Measurements from ENCODE around the gene RYR1. TPM values are rescaled to one million over a fixed set of nuclear protein-coding genes. Genes with fewer than 3 reads are reported as not detected.
A peak's percentile ranks its signal among the peaks of the same experiment; 100 is the strongest.

RYR1 gene
- total RNA-seq, 2 donors from 2014 or later: 0.84 to 3.3 TPM

GRCh38 chr19:38385057-38385803 lies 48.3 kb upstream of the RYR1 start:
- Histone ChIP-seq H3K9ac (ENCODE audit: extremely low read depth, low read length, poor library complexity, severe bottlenecking) (no peak overlapping the region), H3K36me3 (ENCODE audit: control insufficient read depth, insufficient read depth, low read length) (peaks cover 32% of the 10 kb centered on the region), H3K9me3 (ENCODE audit: control insufficient read depth, low read length) (no peaks in the 10 kb centered on the region), H3K27me3 (ENCODE audit: control insufficient read depth, insufficient read depth, low read length, poor library complexity, severe bottlenecking) (no peaks in the 10 kb centered on the region), H3K4me3 (ENCODE audit: low read length) (no peak overlapping the region), H3K4me1 (ENCODE audit: control insufficient read depth, insufficient read depth, low read length) (peaks cover 2% of the 10 kb centered on the region), H3K27ac (ENCODE audit: low read depth, low read length) (no peak overlapping the region)
- H3K9me3 Mint-ChIP-seq: no peaks in the 10 kb centered on the region
- no peak for DNase-seq
- peaks cover 41% of the 10 kb centered on the region for H3K36me3 Mint-ChIP-seq (ENCODE audit: low read depth)
- peaks cover 33% of the 10 kb centered on the region for H3K27me3 Mint-ChIP-seq (ENCODE audit: insufficient read depth)
- H3K27ac Mint-ChIP-seq: no peak overlapping the region
- H3K4me3 Mint-ChIP-seq: no peak overlapping the region
- TF ChIP-seq, protein P1, sequence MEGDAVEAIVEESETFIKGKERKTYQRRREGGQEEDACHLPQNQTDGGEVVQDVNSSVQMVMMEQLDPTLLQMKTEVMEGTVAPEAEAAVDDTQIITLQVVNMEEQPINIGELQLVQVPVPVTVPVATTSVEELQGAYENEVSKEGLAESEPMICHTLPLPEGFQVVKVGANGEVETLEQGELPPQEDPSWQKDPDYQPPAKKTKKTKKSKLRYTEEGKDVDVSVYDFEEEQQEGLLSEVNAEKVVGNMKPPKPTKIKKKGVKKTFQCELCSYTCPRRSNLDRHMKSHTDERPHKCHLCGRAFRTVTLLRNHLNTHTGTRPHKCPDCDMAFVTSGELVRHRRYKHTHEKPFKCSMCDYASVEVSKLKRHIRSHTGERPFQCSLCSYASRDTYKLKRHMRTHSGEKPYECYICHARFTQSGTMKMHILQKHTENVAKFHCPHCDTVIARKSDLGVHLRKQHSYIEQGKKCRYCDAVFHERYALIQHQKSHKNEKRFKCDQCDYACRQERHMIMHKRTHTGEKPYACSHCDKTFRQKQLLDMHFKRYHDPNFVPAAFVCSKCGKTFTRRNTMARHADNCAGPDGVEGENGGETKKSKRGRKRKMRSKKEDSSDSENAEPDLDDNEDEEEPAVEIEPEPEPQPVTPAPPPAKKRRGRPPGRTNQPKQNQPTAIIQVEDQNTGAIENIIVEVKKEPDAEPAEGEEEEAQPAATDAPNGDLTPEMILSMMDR (conservative IDR thresholded peaks at IDR 0.05): no peak
- H3K4me1 Mint-ChIP-seq: peaks cover 8% of the 10 kb centered on the region
- WGBS, 2 experiments (ENCODE audit: insufficient coverage in 1 of 2, insufficient read length in 1 of 2): 95 to 97% methylated on average over 13 to 40 of the region's 40 CpGs

DNA sequence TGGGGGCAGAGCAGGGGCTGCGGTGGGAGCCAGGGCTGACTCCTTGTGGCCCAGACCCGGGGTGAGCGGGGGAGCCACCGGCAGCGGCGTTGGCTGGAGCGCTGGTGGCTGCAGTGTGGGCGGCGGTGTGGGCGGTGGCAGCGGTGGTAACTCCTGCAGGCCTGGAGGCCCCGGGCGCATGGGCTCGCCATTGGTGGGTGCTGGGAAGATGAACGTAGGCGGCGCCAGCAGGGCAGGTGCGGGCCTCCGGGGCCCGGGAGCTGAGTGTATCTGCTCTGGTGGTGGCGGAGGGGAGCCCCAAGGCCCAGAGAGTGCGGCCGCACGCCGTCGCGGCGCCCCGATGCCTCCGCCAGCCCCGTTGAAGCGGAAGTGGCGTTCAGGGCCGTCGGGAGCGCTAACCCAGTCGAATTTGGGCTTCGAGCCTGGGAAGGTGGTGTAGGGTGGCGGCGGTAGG lies 47.7 kb upstream of the RYR1 start:
- TF ChIP-seq, protein P1 (conservative IDR thresholded peaks at IDR 0.05): no peak
- peaks cover 34% of the 10 kb centered on the region for H3K27me3 Mint-ChIP-seq (ENCODE audit: insufficient read depth)
- Histone ChIP-seq H3K36me3 (ENCODE audit: control insufficient read depth, insufficient read depth, low read length) (peaks cover 30% of the 10 kb centered on the region), H3K27ac (ENCODE audit: low read depth, low read length) (no peak overlapping the region), H3K4me3 (ENCODE audit: low read length) (no peak overlapping the region), H3K4me1 (ENCODE audit: control insufficient read depth, insufficient read depth, low read length) (peaks cover 2% of the 10 kb centered on the region), H3K27me3 (ENCODE audit: control insufficient read depth, insufficient read depth, low read length, poor library complexity, severe bottlenecking) (no peaks in the 10 kb centered on the region), H3K9ac (ENCODE audit: extremely low read depth, low read length, poor library complexity, severe bottlenecking) (no peak overlapping the region), H3K9me3 (ENCODE audit: control insufficient read depth, low read length) (no peaks in the 10 kb centered on the region)
- no peak overlapping the region for H3K4me3 Mint-ChIP-seq
- WGBS, 2 experiments (ENCODE audit: insufficient coverage in 1 of 2, insufficient read length in 1 of 2): 92 to 94% methylated on average over 13 to 40 of the region's 40 CpGs
- DNase-seq: peak; percentile 87
- no peaks in the 10 kb centered on the region for H3K9me3 Mint-ChIP-seq
- H3K27ac Mint-ChIP-seq: no peak overlapping the region
- peaks cover 8% of the 10 kb centered on the region for H3K4me1 Mint-ChIP-seq
- H3K36me3 Mint-ChIP-seq (ENCODE audit: low read depth): peaks cover 38% of the 10 kb centered on the region

DNA sequence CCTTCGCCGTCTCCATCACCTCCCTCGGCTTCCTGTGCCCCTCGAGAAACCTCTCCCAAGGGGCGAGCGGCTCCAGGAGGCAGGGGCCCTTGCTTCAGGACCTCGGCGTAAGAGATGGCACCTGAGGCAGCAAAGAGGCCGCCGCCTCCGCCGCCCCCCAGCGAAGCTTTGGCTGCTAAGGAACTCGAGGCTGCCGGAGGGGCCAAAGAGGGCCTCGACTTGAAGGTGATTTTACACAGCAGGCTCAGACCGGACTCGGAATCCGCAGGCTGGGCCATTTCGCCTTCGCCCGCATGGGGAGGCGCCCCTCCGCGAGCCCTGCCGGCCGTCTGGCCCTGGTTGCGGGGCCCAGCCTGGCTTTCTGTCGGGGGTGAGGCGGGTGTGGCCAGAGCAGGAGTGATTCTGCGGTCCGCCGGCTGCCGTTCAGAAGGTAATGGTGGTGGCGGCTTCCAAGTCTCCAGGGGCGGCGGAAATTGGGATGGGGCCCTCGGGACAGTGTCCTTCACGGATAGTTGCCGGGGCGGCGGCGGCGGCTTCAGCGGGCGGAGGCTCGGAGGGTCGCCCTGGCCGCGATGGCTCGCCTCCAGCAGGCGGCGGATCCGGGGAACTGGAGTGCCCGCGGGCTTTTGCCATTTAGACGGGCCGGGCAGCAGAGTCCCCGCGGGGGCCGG lies 47.1 kb upstream of the RYR1 start:
- Histone ChIP-seq H3K27ac (ENCODE audit: low read depth, low read length) (no peak overlapping the region), H3K4me3 (ENCODE audit: low read length) (no peak overlapping the region), H3K4me1 (ENCODE audit: control insufficient read depth, insufficient read depth, low read length) (peaks cover 2% of the 10 kb centered on the region), H3K36me3 (ENCODE audit: control insufficient read depth, insufficient read depth, low read length) (peaks cover 24% of the 10 kb centered on the region), H3K9ac (ENCODE audit: extremely low read depth, low read length, poor library complexity, severe bottlenecking) (no peak overlapping the region), H3K27me3 (ENCODE audit: control insufficient read depth, insufficient read depth, low read length, poor library complexity, severe bottlenecking) (no peaks in the 10 kb centered on the region), H3K9me3 (ENCODE audit: control insufficient read depth, low read length) (no peaks in the 10 kb centered on the region)
- peaks cover 35% of the 10 kb centered on the region for H3K27me3 Mint-ChIP-seq (ENCODE audit: insufficient read depth)
- TF ChIP-seq, protein P1 (conservative IDR thresholded peaks at IDR 0.05): peak; percentile 30
- H3K9me3 Mint-ChIP-seq: no peaks in the 10 kb centered on the region
- no peak overlapping the region for H3K4me3 Mint-ChIP-seq
- 78 to 84% methylated on average over 35 to 61 of the region's 61 CpGs for WGBS, 2 experiments (ENCODE audit: insufficient coverage in 1 of 2, insufficient read length in 1 of 2)
- H3K4me1 Mint-ChIP-seq: peaks cover 8% of the 10 kb centered on the region
- DNase-seq: peak; percentile 74
- H3K36me3 Mint-ChIP-seq (ENCODE audit: low read depth): peaks cover 32% of the 10 kb centered on the region
- no peak overlapping the region for H3K27ac Mint-ChIP-seq
